ENCODE measurements around the gene SSMEM1.

DNA sequence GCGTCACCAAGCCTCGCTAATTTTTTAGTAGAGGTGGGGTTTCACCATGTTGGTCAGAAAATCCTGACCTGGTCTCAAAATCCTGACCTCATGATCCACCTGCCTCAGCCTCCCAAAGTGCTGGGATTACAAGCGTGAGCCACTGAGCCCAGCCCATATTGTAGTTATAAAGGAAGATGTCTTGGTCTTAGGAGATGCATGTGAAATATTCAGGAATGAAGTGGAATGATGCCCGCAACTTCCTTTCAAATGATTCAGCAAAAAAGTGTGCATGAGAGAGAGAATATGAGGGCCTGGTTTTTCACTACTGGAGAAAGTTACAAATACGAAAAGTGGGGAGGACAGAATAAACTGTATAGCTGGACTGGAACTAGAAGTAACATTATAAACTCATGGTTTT is 18.3 kb upstream of the SSMEM1 start:
- TF ChIP-seq, protein P1, sequence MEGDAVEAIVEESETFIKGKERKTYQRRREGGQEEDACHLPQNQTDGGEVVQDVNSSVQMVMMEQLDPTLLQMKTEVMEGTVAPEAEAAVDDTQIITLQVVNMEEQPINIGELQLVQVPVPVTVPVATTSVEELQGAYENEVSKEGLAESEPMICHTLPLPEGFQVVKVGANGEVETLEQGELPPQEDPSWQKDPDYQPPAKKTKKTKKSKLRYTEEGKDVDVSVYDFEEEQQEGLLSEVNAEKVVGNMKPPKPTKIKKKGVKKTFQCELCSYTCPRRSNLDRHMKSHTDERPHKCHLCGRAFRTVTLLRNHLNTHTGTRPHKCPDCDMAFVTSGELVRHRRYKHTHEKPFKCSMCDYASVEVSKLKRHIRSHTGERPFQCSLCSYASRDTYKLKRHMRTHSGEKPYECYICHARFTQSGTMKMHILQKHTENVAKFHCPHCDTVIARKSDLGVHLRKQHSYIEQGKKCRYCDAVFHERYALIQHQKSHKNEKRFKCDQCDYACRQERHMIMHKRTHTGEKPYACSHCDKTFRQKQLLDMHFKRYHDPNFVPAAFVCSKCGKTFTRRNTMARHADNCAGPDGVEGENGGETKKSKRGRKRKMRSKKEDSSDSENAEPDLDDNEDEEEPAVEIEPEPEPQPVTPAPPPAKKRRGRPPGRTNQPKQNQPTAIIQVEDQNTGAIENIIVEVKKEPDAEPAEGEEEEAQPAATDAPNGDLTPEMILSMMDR (IDR thresholded peaks at IDR 0.05; ENCODE audit: low read depth, low read length), result no peak
- no peak for TF ChIP-seq EZH2phosphoT487 (IDR thresholded peaks at IDR 0.05; ENCODE audit: low read depth)
